COLO668 (cell line): ENCODE data around the gene PIK3C2G.
"Not testable (repeated sequence)": the region's sequence is repeated elsewhere in the genome, so short reads cannot be mapped to it uniquely, and the experiment has no call there.

Source experiments
- DNase-seq: peaks from one replicate; lab custom pipeline; 2025; ENCODE audit not compliant: unreplicated experiment; lab: John Stamatoyannopoulos, UW

PIK3C2G gene

DNA sequence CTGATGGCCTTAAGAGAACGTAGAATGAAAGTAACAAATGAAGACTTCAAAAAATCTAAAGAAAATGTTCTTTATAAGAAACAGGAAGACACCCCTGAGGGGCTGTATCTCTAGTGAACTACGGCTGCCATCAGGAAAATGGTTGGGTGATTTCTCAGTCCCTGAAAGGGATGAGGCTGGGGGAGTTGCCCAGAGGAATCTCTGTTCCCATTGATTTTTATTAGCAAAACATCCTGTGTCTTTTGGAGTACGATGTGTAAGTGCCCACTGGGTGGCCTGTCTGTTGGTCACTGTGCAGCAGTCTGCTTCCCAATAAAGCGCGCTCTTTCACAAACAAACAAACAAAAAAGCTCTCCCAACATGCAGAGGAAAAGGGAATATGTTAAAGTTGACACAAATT is 432.7 kb downstream of the PIK3C2G start:
- not testable (repeated sequence) for DNase-seq

GRCh38 chr12:18696971-18697602 is 435.8 kb downstream of the PIK3C2G start:
- DNase-seq, result no peak
